GM19043 (cell line): ENCODE data around the gene DTX3.
"Not testable (repeated sequence)": the region's sequence is repeated elsewhere in the genome, so short reads cannot be mapped to it uniquely, and the experiment has no call there.

Experiments used
- ATAC-seq: cut with Tn5 transposase; IDR thresholded peaks from one replicate; pipeline ENCODE4 v1.9.1; 2021; ENCODE audit warnings: low read depth; ENCODE audit not compliant: unreplicated experiment

The DTX3 gene

GRCh38 chr12:57582440-57582839, 22.2 kb upstream of the DTX3 start:
- no peak for ATAC-seq

- ATAC-seq: peak; percentile 90
Observed at GRCh38 chr12:57583008-57583831, 21.4 kb upstream of the DTX3 start.

- no peak for ATAC-seq
Observed at GRCh38 chr12:57584050-57584449, 20.6 kb upstream of the DTX3 start.

- ATAC-seq: no peak
Observed at GRCh38 chr12:57584690-57585089, 19.9 kb upstream of the DTX3 start.

- ATAC-seq: no peak
Observed at GRCh38 chr12:57585156-57585555, 19.5 kb upstream of the DTX3 start.

GRCh38 chr12:57586128-57586527, 18.5 kb upstream of the DTX3 start:
- no peak for ATAC-seq

GRCh38 chr12:57586832-57587429, 17.7 kb upstream of the DTX3 start:
- no peak for ATAC-seq

GRCh38 chr12:57588951-57589610, 15.5 kb upstream of the DTX3 start:
- not testable (repeated sequence) for ATAC-seq

- ATAC-seq: no peak
Observed at GRCh38 chr12:57590479-57590863, 14.2 kb upstream of the DTX3 start.

GRCh38 chr12:57590864-57591781, 13.5 kb upstream of the DTX3 start, which contains the start of gene PIP4K2C:
Gene PIP4K2C, plus strand, starts transcription at chr12:57591192. Its CDS starts 98 bp downstream, at chr12:57591290.
- peak; percentile 96 for ATAC-seq

- ATAC-seq: peak; percentile 7
Observed at GRCh38 chr12:57591782-57592325, 12.8 kb upstream of the DTX3 start.

- no peak for ATAC-seq
Observed at GRCh38 chr12:57592551-57593165, 12.0 kb upstream of the DTX3 start.

- ATAC-seq: no peak
Observed at GRCh38 chr12:57593187-57593586, 11.4 kb upstream of the DTX3 start.

GRCh38 chr12:57600395-57600794, 4.2 kb upstream of the DTX3 start:
- ATAC-seq: no peak

- ATAC-seq: no peak
Observed at GRCh38 chr12:57602544-57602943, 2.1 kb upstream of the DTX3 start.

GRCh38 chr12:57603324-57603723, 1.3 kb upstream of the DTX3 start:
- no peak for ATAC-seq

GRCh38 chr12:57603815-57604453, 690 bp upstream of the DTX3 start:
- ATAC-seq: no peak

GRCh38 chr12:57604992-57605810, 577 bp downstream of the DTX3 start:
- ATAC-seq: no peak
